GM18868 (cell line): ENCODE measurements around the gene C1orf21.
"Not testable (repeated sequence)": the region's sequence is repeated elsewhere in the genome, so short reads cannot be mapped to it uniquely, and the experiment has no call there.

ENCODE experiments used
- ATAC-seq: cut with Tn5 transposase; IDR thresholded peaks from one replicate; pipeline ENCODE4 v1.9.1; 2021; ENCODE audit warnings: mild to moderate bottlenecking, moderate library complexity; ENCODE audit not compliant: unreplicated experiment

The C1orf21 gene

GRCh38 chr1:184595596-184595995 lies 208.8 kb downstream of the C1orf21 start:
- ATAC-seq = no peak

DNA sequence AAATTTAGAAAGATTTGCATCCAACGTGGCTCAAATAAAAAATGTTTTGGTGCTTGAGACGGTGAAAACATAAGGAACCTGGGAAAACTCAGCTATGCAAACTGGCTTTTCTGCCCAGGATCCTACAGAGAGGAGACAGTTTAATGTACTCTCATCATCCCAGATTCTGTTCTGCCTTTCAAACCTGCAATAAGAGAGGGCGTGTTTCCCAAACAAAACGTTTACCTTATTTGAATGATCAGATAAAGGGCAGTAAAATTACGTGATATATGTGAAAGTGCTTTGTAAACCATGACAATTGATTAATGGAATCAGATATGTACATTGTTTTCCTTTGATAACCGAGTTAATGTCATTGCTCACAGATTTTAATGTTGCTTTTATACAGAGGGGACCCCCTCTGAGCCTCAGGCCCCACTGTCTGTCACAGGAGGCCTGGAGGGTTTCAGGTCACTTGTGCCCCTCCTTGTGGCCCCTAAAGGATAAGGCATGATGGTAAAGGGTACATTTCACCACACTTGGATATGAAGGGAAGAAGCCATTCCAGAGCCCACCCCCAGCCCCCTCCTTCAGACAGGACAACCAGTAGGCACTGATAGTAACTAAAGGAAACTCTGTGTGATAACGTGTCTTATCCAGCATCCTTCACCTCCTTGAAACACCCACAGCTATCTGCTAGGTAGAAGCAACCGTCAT lies 210.3 kb downstream of the C1orf21 start:
- no peak for ATAC-seq

DNA sequence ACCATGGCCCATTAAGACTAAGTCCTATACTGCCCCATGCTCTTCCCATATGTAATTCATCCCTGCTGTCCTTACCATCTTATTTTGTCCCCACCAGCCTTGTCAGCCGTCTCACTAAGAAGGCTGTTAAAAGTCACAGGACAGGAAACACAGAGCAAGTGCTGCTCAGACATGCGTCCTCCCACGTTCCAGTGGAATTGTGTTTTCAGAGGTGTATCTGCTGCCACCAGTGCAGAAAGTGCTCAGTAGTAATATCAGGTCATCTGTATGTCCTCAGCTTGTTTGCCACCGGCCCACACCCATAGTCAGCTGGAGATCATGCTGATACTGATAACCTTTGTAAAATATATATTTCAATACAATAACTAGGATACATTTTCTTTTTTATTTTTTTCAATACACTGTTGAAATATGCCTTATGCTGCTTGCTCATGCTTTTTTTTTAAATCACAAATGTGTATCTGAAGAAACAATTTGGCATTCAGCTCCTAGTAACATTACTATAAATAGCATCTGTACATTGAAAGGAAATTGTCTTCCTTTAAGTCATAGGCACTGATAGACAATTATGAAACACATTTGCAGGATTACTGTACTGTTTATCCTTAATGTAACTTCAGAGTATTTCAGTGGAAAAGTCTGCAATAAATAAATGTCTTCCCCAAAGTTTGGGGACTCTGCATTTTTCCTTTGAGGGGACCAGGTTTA lies 211.0 kb downstream of the C1orf21 start:
- no peak for ATAC-seq

DNA sequence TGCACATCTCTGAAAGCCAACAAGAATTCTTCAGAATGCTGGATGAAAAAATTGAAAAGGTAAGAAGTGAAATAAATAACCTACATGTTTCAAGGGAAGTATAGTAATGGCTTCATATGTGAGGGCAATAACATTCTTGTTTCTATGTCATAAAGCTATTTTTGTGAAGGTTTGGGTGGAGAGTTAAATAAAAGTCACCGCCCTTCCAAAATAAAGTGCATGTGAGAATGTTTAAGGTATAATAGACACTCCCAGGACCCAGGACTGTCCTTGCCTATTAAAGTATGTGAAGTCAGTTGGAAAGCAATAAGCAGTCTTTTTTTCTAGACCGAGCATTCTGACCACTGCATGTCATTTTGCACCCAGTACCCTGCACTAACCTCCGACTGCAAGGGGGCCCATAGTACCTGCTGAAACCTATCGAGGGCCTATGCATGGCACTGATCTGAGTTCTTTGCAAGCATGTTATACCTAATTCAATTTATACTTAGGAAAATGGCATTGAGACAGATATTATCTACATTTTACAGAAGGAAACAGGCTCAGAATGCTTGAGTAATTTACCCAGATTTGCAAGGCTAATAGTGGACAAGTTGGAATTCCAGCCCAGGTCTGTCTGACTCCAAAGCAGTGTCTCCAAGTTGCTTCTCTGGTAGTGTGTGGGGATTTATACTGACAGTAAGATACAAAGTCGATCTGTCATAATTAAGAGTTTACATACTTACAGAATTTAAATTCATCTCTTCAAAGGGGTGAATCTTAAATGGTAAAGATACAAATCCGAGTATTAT lies 211.8 kb downstream of the C1orf21 start:
- no peak for ATAC-seq

DNA sequence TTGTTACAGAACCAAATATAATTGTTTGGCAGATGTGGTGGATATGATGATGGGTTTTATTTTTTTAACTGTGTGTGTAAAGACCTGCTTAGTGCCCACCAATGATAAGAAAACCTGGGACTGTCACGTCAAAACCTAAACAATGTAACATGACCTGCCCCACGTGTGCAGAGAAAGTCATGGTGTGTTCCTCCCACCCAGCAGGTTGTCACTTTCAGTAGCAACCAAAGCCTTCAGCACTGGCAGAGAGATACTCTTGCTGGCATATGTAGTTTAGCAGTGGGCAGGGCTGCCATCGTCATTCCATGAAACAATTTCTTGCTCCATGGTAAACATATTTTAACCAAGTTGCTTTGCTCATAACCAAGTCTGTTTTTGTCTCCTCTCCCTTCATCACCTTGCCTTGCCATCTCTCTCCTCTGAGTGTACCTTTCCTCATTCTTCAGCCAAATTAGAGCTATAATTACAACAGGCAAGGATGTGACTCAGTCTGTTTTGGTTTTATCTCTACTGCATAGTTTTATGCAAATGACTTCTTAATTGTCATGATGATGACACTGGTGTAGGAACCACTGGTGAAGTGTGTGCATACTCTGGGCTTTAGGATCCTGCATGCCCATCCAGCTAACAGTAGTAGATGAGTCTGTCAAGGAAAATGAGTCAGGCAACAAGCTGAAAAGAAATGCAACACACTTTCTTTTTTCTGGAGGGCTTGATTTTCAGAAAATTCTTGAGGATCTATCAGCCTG lies 217.5 kb downstream of the C1orf21 start:
- ATAC-seq = no peak

DNA sequence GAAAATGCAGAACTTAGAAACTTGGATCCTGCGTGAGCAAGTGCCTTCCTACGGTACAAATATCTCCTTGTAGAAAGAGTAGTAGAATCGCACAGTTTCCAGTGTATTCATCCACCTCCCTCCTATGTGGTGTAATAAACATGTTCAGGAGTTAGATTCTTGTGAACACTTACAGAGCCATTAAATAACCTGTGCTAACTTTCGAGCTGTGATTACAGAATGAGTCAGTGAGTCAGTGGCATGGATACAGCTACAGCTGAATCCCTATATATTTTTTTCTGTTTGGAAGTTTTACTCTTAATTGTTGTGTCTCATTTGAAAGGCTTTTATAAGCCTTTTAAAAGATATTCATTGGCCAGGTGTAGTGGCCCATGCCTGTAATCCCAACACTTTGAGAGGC lies 219.1 kb downstream of the C1orf21 start:
- ATAC-seq = no peak

DNA sequence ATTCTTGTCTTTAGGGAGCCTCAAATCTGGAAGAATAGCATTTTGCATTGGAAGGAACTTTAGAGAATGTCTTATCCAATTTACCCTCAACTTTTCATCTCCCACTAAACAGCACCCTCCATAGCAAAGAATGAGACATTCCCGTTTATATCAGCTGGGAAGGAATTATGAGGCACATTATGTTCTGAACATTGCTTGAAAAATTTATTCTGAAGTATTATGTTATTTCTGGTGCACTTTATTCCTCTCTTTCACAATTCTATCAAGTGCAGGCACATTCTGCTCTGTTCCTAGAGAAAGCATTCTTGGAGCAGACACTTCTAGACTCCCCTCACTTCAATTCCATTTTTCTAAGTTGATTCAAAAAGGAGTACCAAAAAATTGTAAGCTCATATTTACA lies 220.0 kb downstream of the C1orf21 start:
- ATAC-seq = no peak

DNA sequence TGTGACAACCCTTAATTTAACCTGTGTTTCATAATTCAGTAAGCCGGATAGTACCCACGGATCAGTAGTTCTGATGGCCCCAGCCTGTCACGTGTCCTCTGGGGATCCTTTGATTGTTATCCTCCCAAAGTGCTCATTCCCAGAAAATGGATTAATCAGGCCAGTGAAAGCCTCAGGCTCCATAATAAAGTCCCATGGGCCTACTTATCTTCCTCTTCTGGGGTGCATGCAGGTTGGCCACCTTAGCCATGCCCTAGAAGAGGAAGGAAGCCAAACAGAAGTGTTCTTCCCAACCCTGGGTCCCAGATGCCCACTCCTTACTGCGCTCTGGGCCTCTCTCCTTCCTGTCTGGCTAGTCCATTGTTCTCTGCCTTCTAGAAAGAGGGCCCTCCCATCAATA lies 221.8 kb downstream of the C1orf21 start:
- ATAC-seq = no peak

GRCh38 chr1:184608990-184609389 lies 222.2 kb downstream of the C1orf21 start:
- ATAC-seq = no peak

DNA sequence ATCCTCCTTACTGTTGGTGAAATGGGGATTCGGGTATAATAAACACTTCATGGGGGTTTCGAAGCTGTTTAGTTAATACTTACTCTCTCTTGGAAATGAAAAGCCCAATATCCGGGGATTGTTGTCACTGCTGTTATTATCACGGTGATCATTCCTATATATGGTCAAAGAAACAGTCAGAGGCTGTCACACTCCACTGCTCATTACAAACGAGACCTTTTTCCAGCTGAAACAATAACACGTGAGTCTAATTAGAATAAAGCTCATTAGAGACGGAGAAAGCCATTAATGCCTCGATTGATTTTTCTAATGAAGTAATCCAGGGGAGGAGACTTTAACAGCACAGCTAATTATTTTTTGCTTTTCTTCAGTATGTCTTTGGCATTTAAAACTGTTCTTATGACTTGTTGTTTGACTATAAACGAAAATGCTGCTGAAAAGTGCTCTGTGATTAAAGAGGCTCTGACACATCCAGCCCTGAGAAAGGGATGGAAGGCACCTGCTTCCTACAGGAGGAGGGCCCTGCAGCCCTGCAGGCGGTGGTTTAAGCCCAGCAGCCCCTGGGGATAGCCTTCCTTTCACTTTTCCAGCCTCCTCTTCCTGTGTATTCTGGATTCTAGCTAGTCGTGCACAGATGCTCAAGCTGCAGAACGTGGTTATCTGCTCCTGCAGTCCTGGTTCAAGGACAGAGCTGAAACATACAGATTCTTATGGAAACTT lies 224.2 kb downstream of the C1orf21 start:
- no peak for ATAC-seq

DNA sequence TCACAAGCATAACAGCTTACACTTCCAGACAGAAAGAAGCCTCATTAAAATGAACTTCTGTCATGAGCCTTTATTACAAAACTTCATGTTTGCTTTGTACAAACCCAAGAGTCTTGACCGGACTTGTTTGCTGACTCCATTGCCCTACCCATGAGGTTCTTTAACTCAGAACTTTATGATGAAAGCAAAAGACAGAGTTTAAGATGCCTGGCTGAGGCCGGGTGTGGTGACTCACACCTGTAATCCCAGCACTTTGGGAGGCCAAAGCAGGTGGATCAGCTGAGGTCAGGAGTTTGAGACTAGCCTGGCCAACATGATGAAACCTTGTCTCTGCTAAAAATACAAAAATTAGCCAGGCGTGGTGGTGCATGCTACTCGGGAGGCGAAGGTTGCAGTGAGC lies 225.4 kb downstream of the C1orf21 start:
- ATAC-seq = not testable (repeated sequence)

DNA sequence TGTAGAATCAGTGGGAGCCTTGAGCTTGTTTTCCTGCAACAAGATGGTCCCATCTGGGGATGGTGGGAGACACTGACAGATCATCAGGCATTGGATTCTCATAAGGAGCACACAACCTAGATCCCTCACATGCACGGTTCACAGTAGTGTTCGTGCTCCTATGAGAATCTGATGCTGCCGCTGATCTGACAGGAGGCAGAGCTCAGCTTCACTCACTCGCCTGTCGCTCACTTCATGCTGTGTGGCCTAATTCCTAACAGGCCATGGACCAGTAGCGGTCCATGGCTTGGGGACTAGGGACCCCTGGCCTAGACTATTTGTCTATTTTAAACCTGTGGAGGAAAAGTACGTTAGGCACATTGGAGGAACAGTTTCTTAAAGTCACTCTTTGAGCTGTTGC lies 227.8 kb downstream of the C1orf21 start:
- ATAC-seq = no peak

DNA sequence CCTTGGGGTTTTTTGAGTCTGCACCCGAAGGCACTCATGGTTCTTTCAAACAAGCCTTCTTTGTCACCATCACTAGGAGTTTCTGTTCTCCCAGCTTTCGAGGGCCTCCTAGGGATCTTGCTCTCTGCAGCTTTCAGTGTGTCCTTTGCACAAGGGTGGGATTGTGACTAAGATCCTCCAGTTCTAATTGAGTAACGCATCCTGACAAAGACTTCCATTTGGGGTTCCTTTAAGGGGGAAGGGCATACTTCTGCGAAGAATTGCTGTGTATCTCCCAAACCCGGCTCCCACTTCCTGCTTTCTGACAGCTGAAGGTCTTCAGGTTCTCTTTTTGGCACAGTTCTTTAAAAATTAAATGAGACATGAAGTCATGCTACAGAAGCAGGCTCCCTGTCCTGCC lies 228.5 kb downstream of the C1orf21 start:
- no peak for ATAC-seq

GRCh38 chr1:184616504-184616903 lies 229.7 kb downstream of the C1orf21 start:
- no peak for ATAC-seq

DNA sequence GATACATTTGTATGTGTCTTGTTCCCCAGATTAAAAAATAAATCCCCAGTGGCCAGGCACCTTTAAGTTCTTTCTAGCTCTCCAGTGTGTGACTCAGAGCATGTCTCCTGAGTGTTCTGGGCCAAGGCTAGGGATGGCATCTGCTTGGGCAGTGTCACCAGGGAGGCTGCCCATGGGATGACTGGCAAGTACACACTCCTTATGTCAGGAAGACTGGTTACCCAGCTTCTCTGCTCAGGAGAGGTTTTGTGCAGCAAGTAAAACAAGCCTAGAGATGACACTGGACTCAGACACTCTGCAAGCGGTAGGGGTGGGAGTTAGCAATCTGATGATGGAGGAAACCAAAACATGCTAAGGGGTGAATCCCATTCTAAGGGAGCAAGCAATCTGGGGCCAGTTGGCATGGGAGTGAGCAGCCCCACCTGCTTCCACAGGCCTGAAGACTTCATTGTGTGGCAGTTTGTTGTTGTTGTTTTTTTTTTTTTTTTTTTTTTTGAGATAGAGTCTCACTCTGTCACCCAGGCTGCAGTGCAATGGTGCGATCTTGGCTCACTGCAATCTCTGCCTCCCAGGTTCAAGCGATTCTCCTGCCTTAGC lies 230.7 kb downstream of the C1orf21 start:
- no peak for ATAC-seq

DNA sequence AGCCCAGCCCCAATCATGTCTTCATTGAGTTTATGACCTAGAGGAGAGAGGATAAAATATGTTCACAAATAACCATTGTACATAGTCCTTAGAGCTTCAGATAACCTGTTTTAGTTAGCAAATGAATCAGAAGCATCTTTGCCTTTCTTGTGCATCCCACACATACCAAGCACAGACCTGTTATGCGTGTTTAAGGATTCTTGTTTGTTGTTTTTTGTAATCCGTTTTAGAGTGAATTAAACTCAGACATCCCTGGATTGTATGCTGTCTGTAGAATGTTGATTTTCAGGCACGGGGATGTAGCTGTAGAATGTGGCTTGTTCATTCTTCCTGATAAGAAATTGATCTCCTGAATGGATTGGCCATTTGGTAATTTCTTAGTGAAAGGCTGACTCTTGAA lies 232.0 kb downstream of the C1orf21 start:
- ATAC-seq = no peak

GRCh38 chr1:184620469-184620868 lies 233.6 kb downstream of the C1orf21 start:
- ATAC-seq = no peak

GRCh38 chr1:184621260-184621659 lies 234.4 kb downstream of the C1orf21 start:
- ATAC-seq = no peak

- ATAC-seq = no peak
Observed at GRCh38 chr1:184622136-184622823, 235.5 kb downstream of the C1orf21 start.

GRCh38 chr1:184623404-184623803 lies 236.6 kb downstream of the C1orf21 start:
- ATAC-seq = no peak
